Suprapubic skin (tissue), 4 donors: ENCODE measurements around the gene CCDC32. TPM values are rescaled to one million over a fixed set of nuclear protein-coding genes. Genes with fewer than 3 reads are reported as not detected.
A peak's percentile ranks its signal among the peaks of the same experiment; 100 is the strongest.

ENCODE experiments used
- DNase-seq, 2 donors: peaks; one replicate each; pipeline ENCODE4 v3.0.0-alpha.2; 2019; ENCODE audit warnings: low spot score in 2 of 2
- H3K27ac ChIP-seq: fragments of 200-600 bp; sonication (generic); one replicate; pipeline ENCODE4 v1.5.1; 2019
- H3K27me3 ChIP-seq: fragments of 200-600 bp; sonication (generic); one replicate; pipeline ENCODE4 v1.5.1; 2019
- H3K36me3 ChIP-seq: fragments of 200-600 bp; sonication (generic); one replicate; pipeline ENCODE4 v1.5.1; 2019
- H3K4me1 ChIP-seq: fragments of 200-600 bp; sonication (generic); one replicate; pipeline ENCODE4 v1.5.1; 2019
- H3K4me3 ChIP-seq: fragments of 200-600 bp; sonication (generic); one replicate; pipeline ENCODE4 v1.5.1; 2019; ENCODE audit warnings: mild to moderate bottlenecking
- H3K9me3 ChIP-seq: fragments of 200-600 bp; sonication (generic); one replicate; pipeline ENCODE4 v1.5.1; 2019
- CTCF ChIP-seq, 2 donors: fragments of 200-600 bp in 1 of 2; fragments of 450-650 bp in 1 of 2; sonication (generic) in 1 of 2; IDR thresholded peaks; one replicate each; pipeline ENCODE4 v1.5.1; 2016 to 2019; ENCODE audit warnings: antibody characterized with exemption in 2 of 2, mild to moderate bottlenecking in 1 of 2, moderate library complexity in 1 of 2
- EP300 ChIP-seq: sonication (generic); formaldehyde crosslinking; IDR thresholded peaks from one replicate; pipeline ENCODE4 v1.6.1; 2017; ENCODE audit warnings: antibody characterized with exemption
- POLR2A ChIP-seq, 2 donors: fragments of 450-650 bp; IDR thresholded peaks; one replicate each; pipeline ENCODE4 v1.6.1; 2017; ENCODE audit warnings: antibody characterized with exemption in 2 of 2, mild to moderate bottlenecking in 2 of 2, moderate library complexity in 2 of 2
- POLR2AphosphoS5 ChIP-seq, 3 donors: sonication (generic); formaldehyde crosslinking; IDR thresholded peaks; one replicate each; pipeline ENCODE4 v1.6.1; 2017; ENCODE audit warnings: antibody characterized with exemption in 3 of 3
- WGBS: methylation state at CpG from one replicate; pipeline ENCODE4 v1.1.5; 2018; 5-methylcytosine and 5-hydroxymethylcytosine counted together
- total RNA-seq, 4 donors: library from RNA; depleted of rRNA; stranded (reverse); fragments of >200 nt; gene quantifications; one replicate each; pipeline ENCODE4 v1.1.0, GENCODE V29; 2016

Gene CCDC32
- total RNA-seq, 4 donors from 2014 or later = 13.4 to 27.6 (median 19.6) TPM

- no peaks in the 10 kb centered on the region for H3K27me3 ChIP-seq
- H3K4me1 ChIP-seq = no peaks in the 10 kb centered on the region
- H3K27ac ChIP-seq = no peak overlapping the region
- peak in 1 of 2 donors; percentile 31 for DNase-seq
- no peak for TF ChIP-seq CTCF (IDR thresholded peaks at IDR 0.05)
- no peak for TF ChIP-seq POLR2AphosphoS5 (IDR thresholded peaks at IDR 0.05)
- TF ChIP-seq POLR2A (IDR thresholded peaks at IDR 0.05) = no peak
- TF ChIP-seq EP300 = no peak
- peaks cover 24% of the 10 kb centered on the region for H3K36me3 ChIP-seq
- WGBS = 88% methylated on average over 1 of the region's 1 CpG
- no peaks in the 10 kb centered on the region for H3K9me3 ChIP-seq
- no peak overlapping the region for H3K4me3 ChIP-seq
Observed at GRCh38 chr15:40545457-40545856, 19.4 kb downstream of the CCDC32 start.

GRCh38 chr15:40543631-40544294 lies 21.1 kb downstream of the CCDC32 start:
- 83% methylated on average over 5 of the region's 5 CpGs for WGBS
- Histone ChIP-seq H3K36me3 (peaks cover 21% of the 10 kb centered on the region), H3K4me3 (no peak overlapping the region), H3K4me1 (no peaks in the 10 kb centered on the region), H3K27me3 (no peaks in the 10 kb centered on the region), H3K27ac (no peak overlapping the region), H3K9me3 (no peaks in the 10 kb centered on the region)
- TF ChIP-seq POLR2AphosphoS5 (IDR thresholded peaks at IDR 0.05) = no peak
- TF ChIP-seq CTCF (IDR thresholded peaks at IDR 0.05) = no peak
- TF ChIP-seq POLR2A (IDR thresholded peaks at IDR 0.05) = no peak
- no peak for TF ChIP-seq EP300
- no peak for DNase-seq

GRCh38 chr15:40543082-40543481 lies 21.8 kb downstream of the CCDC32 start:
- no peak overlapping the region for H3K4me3 ChIP-seq
- H3K27ac ChIP-seq = no peak overlapping the region
- DNase-seq = no peak
- WGBS = 88% methylated on average over 3 of the region's 3 CpGs
- no peaks in the 10 kb centered on the region for H3K4me1 ChIP-seq
- H3K36me3 ChIP-seq = peaks cover 16% of the 10 kb centered on the region
- TF ChIP-seq POLR2A (IDR thresholded peaks at IDR 0.05) = no peak
- no peak for TF ChIP-seq CTCF (IDR thresholded peaks at IDR 0.05)
- no peak for TF ChIP-seq EP300
- no peak for TF ChIP-seq POLR2AphosphoS5 (IDR thresholded peaks at IDR 0.05)
- H3K9me3 ChIP-seq = no peaks in the 10 kb centered on the region
- H3K27me3 ChIP-seq = no peaks in the 10 kb centered on the region

GRCh38 chr15:40538976-40539375 lies 25.9 kb downstream of the CCDC32 start:
- Histone ChIP-seq H3K4me3 (no peak overlapping the region), H3K27ac (no peak overlapping the region), H3K27me3 (no peaks in the 10 kb centered on the region), H3K4me1 (no peaks in the 10 kb centered on the region), H3K9me3 (no peaks in the 10 kb centered on the region), H3K36me3 (peaks cover 4% of the 10 kb centered on the region)
- no peak for DNase-seq
- 80% methylated on average over 6 of the region's 6 CpGs for WGBS
- TF ChIP-seq POLR2AphosphoS5 (IDR thresholded peaks at IDR 0.05) (no peak), EP300 (no peak), POLR2A (IDR thresholded peaks at IDR 0.05) (no peak), CTCF (IDR thresholded peaks at IDR 0.05) (no peak)

GRCh38 chr15:40536501-40536900 lies 28.3 kb downstream of the CCDC32 start:
- 66% methylated on average over 5 of the region's 5 CpGs for WGBS
- DNase-seq = no peak
- peaks cover 4% of the 10 kb centered on the region for H3K36me3 ChIP-seq

More at GRCh38 chr15:40536501-40536900, 28.3 kb downstream of the CCDC32 start:
- Histone ChIP-seq H3K4me3 (no peak overlapping the region), H3K9me3 (no peaks in the 10 kb centered on the region), H3K4me1 (no peaks in the 10 kb centered on the region), H3K27ac (no peak overlapping the region), H3K27me3 (no peaks in the 10 kb centered on the region)
- TF ChIP-seq EP300 = no peak
- TF ChIP-seq POLR2AphosphoS5 (IDR thresholded peaks at IDR 0.05) = no peak
- no peak for TF ChIP-seq CTCF (IDR thresholded peaks at IDR 0.05)
- TF ChIP-seq POLR2A (IDR thresholded peaks at IDR 0.05) = no peak
